ENCODE data around the gene DIAPH2. TPM values are rescaled to one million over a fixed set of nuclear protein-coding genes. Genes with fewer than 3 reads are reported as not detected.

DIAPH2 gene
- total RNA-seq, 1 donor: 42.3 TPM

- no peak for TF ChIP-seq CTCF (IDR thresholded peaks at IDR 0.05; ENCODE audit: insufficient read depth, low read length)
- DNase-seq (ENCODE audit: low read depth): no peak
- no peak overlapping the region for H3K4me3 ChIP-seq (ENCODE audit: low read depth, low read length)
Measured at GRCh38 chrX:96792047-96792446, 107.4 kb downstream of the DIAPH2 start.

GRCh38 chrX:96798982-96799381 lies 114.3 kb downstream of the DIAPH2 start:
- DNase-seq (ENCODE audit: low read depth): no peak
- no peak overlapping the region for H3K4me3 ChIP-seq (ENCODE audit: low read depth, low read length)
- no peak for TF ChIP-seq CTCF (IDR thresholded peaks at IDR 0.05; ENCODE audit: insufficient read depth, low read length)

GRCh38 chrX:96807318-96807717 lies 122.7 kb downstream of the DIAPH2 start:
- H3K4me3 ChIP-seq (ENCODE audit: low read depth, low read length): no peak overlapping the region
- DNase-seq (ENCODE audit: low read depth): no peak
- no peak for TF ChIP-seq CTCF (IDR thresholded peaks at IDR 0.05; ENCODE audit: insufficient read depth, low read length)

DNA sequence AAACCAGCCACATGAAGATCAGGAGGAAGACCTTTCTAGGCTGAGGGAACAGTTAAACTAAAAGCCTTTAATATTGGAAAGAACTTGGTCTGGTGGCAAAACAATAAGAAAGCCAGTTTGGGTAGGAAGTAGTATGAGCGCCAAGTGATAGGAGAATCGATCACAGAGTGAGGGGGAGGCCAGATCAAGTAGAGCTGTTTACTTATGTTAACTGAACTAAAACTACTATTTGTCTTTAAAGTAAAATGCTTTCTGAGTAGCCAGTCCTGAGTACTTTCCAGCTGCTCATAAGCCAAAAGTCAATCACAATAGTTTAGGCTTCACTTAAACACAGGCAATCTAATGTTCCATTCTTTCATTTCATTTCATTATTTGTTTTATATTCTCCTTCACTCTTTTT lies 136.3 kb downstream of the DIAPH2 start:
- no peak for DNase-seq (ENCODE audit: low read depth)
- H3K4me3 ChIP-seq (ENCODE audit: low read depth, low read length): no peak overlapping the region
- TF ChIP-seq CTCF (IDR thresholded peaks at IDR 0.05; ENCODE audit: insufficient read depth, low read length): no peak

GRCh38 chrX:96824166-96824565 lies 139.5 kb downstream of the DIAPH2 start:
- DNase-seq (ENCODE audit: low read depth): no peak
- H3K4me3 ChIP-seq (ENCODE audit: low read depth, low read length): no peak overlapping the region
- no peak for TF ChIP-seq CTCF (IDR thresholded peaks at IDR 0.05; ENCODE audit: insufficient read depth, low read length)

- no peak for DNase-seq (ENCODE audit: low read depth)
- no peak for TF ChIP-seq CTCF (IDR thresholded peaks at IDR 0.05; ENCODE audit: insufficient read depth, low read length)
- H3K4me3 ChIP-seq (ENCODE audit: low read depth, low read length): no peak overlapping the region
Measured at GRCh38 chrX:96833333-96833732, 148.7 kb downstream of the DIAPH2 start.

DNA sequence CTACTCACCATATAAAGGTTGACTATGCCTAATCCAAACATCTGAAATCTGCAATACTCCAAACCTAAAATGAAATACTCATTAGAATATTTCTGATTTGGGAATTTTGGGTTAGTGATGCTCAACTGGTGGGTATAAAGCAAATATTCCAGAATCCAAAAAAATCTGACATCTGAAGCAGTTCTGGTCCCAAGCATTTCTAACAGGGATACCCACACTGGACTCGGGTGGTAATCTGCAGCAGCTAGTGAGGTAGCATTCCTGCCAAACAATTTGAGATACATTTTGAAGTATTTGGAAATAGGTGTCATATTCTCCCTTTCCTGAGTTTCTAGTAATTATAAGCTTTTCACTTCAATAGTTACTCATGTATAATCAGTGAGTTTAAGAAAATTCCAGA lies 149.5 kb downstream of the DIAPH2 start:
- no peak for DNase-seq (ENCODE audit: low read depth)
- no peak for TF ChIP-seq CTCF (IDR thresholded peaks at IDR 0.05; ENCODE audit: insufficient read depth, low read length)
- H3K4me3 ChIP-seq (ENCODE audit: low read depth, low read length): no peak overlapping the region
